SKM-1 (cell line): ENCODE data around the gene CFAP92.

ENCODE experiments used
- DNase-seq: peaks from one replicate; lab custom pipeline; 2025; ENCODE audit not compliant: unreplicated experiment; lab: John Stamatoyannopoulos, UW

Gene CFAP92

GRCh38 chr3:128992926-128993460 is 883 bp downstream of the CFAP92 start:
- DNase-seq, result no peak

- DNase-seq, result no peak
These were observed 2.5 kb downstream of the CFAP92 start for GRCh38 chr3:128991355-128991895.

DNA sequence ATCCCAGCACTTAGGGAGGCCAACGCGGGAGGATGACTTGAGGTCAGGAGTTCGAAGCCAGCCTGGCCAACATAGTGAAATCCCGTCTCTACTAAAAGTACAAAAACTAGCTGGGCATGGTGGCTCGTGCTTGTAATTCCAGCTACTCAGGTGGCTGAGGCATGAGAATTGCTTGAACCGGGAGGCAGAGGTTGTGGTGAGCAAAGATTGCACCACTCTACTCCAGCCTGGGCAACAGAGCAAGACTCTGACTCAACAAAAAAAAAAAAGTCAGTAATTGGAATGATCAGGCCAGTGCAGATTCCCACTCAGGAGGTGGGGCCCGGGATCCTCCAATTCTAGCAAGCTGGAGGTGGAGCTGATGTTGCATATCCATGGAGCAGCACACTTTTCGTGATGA is 5.6 kb downstream of the CFAP92 start:
- DNase-seq, result no peak

DNA sequence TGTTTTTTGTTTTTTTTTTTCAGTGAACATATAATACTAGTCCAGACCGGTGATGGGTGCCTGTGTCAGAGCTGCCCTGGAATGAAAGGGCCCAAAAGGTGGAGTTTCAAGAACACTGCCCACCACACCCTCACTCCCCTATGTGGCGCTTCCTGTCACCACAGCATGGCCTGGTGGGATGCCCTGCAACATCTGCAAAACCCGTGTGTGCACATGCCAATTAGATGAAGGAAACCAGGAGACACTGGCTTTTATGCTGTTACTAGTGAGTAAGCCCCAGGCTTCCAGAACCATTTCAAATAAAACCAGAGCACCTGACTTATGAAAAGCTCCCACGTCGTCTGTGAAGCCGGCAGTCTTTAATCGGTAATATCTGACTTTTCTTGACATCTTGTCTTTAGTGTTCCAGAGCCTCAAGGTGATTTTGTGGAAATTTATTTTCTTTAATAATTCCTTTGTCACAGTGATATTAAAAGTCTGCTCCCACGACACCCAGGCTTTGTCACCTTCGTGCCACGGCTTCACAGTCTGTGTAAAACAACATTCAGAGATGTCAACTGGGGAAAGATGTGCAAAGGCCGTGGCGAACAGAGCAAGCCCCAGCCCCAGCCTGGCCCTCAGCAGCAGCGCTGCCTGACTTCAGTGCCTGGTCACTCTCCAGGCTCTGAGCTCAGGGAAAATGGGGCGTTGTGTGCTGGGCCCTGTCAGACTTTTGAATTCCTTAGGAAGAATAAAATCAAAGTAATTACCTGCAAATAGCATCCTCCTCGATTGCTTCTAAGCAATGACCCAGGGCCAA is 6.4 kb downstream of the CFAP92 start:
- DNase-seq, result no peak

- no peak for DNase-seq
These were observed 9.3 kb downstream of the CFAP92 start for GRCh38 chr3:128984596-128984995.

- no peak for DNase-seq
These were observed 10.4 kb downstream of the CFAP92 start for GRCh38 chr3:128983293-128984069.

- no peak for DNase-seq
These were observed 18.6 kb downstream of the CFAP92 start for GRCh38 chr3:128975276-128975675.

DNA sequence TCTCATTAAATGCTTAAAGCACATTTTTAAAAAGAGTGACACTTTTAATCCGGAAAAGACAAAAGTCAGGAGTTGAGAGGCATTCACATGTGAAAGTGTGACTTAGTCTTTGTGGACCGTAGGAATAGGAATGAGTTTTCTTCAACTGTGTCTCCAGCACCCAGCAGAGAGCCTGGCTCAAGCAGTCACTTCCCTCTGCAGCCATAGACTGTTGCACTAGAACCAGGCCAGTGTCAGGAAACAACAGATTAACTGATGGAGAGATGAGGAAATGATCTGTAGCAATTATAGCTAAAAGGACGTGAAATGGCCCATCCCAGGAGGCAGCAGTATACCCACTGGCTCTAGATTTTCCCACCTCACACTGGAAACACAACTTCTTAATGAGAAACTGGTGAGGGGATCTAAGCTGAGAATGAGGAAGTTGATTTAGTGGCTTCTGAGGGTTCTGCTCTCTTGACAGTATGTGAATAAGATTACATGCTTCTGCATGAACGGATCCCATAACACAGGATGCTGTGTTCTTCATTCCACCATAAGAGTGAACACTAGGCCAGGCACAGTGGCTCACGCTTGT is 19.8 kb downstream of the CFAP92 start:
- peak; percentile 87 for DNase-seq

- DNase-seq, result peak; percentile 40
These were observed 22.3 kb downstream of the CFAP92 start for GRCh38 chr3:128971421-128972100.

DNA sequence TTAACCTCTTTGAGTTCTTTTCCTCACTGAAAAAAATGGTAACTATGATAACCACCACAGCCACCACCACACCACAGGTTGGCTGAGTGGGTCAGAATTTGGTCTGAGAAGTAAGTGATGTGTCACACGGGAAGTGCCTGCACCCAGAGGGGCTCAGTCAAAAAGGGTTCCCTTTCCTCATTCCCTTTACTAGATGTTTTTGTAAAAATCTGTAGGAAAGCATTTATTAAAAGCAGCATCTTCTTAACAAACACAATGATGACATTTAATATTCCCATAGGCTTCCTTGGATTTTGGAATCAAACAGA is 23.2 kb downstream of the CFAP92 start:
- DNase-seq, result no peak

DNA sequence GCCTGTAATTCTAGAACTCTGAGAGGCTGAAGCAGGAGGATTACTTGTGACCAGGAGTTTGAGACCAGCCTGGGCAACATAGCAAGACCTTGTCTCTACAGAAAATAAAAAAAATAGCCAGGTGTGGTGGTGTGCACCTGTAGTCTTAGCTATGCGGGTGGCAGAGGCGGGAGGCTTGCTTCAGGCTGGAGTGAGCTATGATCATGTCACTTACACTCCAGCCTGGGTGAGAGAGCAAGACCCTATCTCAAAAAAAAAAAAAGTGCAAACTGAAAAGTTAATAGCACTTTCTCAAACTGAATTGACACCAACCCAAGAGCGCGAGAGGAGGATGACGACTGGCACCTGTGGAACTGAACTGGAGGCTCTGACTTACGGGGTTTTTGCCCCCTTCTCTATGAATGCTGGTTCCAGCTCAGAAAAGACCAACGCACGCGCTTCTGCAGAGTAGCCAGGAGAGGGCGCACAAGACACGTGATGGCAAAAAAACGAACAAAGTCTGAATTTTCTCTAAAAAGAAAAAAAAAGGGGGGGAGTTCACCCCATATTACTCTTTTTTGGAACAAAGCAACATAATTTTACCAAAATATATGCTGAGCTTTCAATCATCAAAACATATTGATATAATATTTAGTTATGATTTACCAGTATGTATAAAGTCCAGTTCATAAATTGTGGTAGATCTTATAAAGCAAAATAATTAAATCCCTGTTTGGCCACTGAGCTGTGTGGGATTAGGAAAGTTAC is 23.7 kb downstream of the CFAP92 start:
- peak; percentile 53 for DNase-seq

- DNase-seq, result no peak
These were observed 26.0 kb downstream of the CFAP92 start for GRCh38 chr3:128967748-128968355.

DNA sequence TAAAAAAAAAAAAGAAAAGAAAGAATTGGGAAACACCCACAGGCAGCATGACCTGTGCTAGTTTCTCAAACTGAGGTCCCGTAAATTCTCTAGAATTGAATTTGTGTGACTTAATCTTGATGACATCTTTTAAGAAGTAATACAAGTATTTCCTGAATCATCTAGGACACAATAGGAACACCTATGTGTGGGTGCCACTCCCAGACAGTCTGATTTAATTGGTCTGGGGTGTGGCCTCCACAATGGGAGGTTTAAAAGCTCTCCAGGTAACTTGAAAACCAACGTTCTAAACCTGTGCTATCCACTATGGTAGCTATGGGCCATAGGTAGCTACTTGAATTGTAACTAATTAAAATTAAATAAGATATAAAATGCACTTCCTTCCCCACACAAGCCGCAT is 28.1 kb downstream of the CFAP92 start:
- DNase-seq, result no peak

- DNase-seq, result no peak
These were observed 28.6 kb downstream of the CFAP92 start for GRCh38 chr3:128965280-128965679.

DNA sequence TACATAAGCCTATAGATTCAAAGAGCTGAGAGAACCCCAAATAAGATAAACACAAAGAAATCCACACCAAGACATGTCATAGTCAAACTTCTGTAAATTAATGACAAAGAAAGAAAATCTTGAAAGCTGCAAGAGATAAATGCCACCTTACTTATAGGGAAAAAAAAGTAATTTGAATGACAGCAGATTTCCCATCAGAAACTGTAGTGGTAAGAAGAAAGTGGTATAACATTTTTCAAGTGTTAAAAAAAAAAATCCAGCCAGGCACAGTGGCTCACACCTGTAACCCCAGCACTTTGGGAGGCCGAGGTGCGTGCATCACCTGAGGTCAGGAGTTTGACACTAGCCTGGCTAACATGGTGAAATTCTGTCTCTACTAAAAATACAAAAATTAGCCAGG is 37.4 kb downstream of the CFAP92 start:
- no peak for DNase-seq

- no peak for DNase-seq
These were observed 43.5 kb downstream of the CFAP92 start for GRCh38 chr3:128950223-128950938.

- DNase-seq, result no peak
These were observed 44.7 kb downstream of the CFAP92 start for GRCh38 chr3:128949158-128949557.

DNA sequence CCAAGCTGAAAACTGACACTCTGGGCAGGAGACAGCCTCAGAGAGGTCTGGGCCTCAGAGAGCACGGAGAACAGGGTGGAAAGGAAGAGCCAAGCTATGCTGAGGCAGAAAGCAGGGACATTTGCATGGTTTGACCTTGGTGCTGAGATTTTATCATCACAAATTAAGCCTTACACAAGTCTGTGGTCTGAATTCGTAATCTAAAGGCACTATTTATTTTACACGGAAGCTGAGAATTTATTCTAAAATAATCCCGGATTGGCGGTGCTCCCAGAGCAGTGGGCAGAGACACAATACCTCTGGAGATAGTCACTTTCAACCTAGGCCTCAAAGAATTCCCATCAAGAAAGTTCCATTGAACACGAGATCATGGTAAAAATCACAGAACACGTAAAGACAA is 47.5 kb downstream of the CFAP92 start:
- no peak for DNase-seq

DNA sequence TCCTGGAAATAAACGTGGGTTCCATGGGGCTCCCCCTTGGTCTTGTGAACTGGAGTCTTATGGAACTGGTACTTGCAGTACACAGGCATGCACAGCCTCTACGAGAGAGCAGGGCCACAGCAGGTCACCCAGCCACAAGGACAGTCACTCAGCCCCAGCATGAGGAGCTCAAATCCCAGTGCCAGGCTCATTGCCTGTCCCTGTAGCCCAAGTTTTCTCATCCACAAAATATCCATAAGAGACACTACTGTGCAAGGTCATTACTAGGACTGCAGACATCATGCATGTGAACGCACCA is 48.0 kb downstream of the CFAP92 start:
- no peak for DNase-seq
